Osteocyte (in vitro differentiated cells): ENCODE measurements around the gene MAN1A1. TPM values are rescaled to one million over a fixed set of nuclear protein-coding genes. Genes with fewer than 3 reads are reported as not detected.

ENCODE experiments used
- DNase-seq: peaks from one replicate; pipeline ENCODE4 v3.0.0; 2021; ENCODE audit warnings: mixed read lengths; ENCODE audit not compliant: unreplicated experiment; ENCODE audit errors: extremely low spot score
- H3K27ac Mint-ChIP-seq: one replicate; pipeline ENCODE4 v1.8.0; 2021; ENCODE audit warnings: mild to moderate bottlenecking, mixed read lengths; ENCODE audit not compliant: unreplicated experiment
- H3K27me3 Mint-ChIP-seq: one replicate; pipeline ENCODE4 v1.8.0; 2021; ENCODE audit warnings: mixed read lengths; ENCODE audit not compliant: unreplicated experiment
- H3K36me3 Mint-ChIP-seq: one replicate; pipeline ENCODE4 v1.8.0; 2021; ENCODE audit warnings: mixed read lengths; ENCODE audit not compliant: unreplicated experiment
- H3K4me1 Mint-ChIP-seq: one replicate; pipeline ENCODE4 v1.8.0; 2021; ENCODE audit warnings: mixed read lengths; ENCODE audit not compliant: unreplicated experiment
- H3K4me3 Mint-ChIP-seq: one replicate; pipeline ENCODE4 v1.8.0; 2021; ENCODE audit warnings: mild to moderate bottlenecking, moderate library complexity, mixed read lengths; ENCODE audit not compliant: unreplicated experiment
- H3K9me3 Mint-ChIP-seq: one replicate; pipeline ENCODE4 v1.8.0; 2021; ENCODE audit warnings: mixed read lengths; ENCODE audit not compliant: unreplicated experiment
- CTCF ChIP-seq: fragments of 200-600 bp; sonication (generic); IDR thresholded peaks from 2 replicates; pipeline ENCODE4 v1.5.0; 2021; ENCODE audit warnings: antibody characterized with exemption, mild to moderate bottlenecking, moderate library complexity
- total RNA-seq: library from RNA; stranded (reverse); gene quantifications from 2 replicates; pipeline ENCODE4 v1.2.1, GENCODE V29; 2021

The MAN1A1 gene
- total RNA-seq, 1 donor from 2014 or later, result 7.0 TPM

GRCh38 chr6:119318176-119318575, 31.4 kb downstream of the MAN1A1 start:
- Mint-ChIP-seq H3K27me3 (no peaks in the 10 kb centered on the region), H3K9me3 (no peaks in the 10 kb centered on the region), H3K36me3 (no peaks in the 10 kb centered on the region), H3K4me1 (no peaks in the 10 kb centered on the region), H3K4me3 (no peak overlapping the region), H3K27ac (no peak overlapping the region)
- TF ChIP-seq CTCF, result no peak
- DNase-seq, result no peak

GRCh38 chr6:119317007-119317406, 32.6 kb downstream of the MAN1A1 start:
- no peak overlapping the region for H3K4me3 Mint-ChIP-seq
- H3K36me3 Mint-ChIP-seq, result no peaks in the 10 kb centered on the region
- peaks cover 2% of the 10 kb centered on the region for H3K27me3 Mint-ChIP-seq
- no peak overlapping the region for H3K27ac Mint-ChIP-seq
- DNase-seq, result no peak
- TF ChIP-seq CTCF, result no peak
- no peaks in the 10 kb centered on the region for H3K4me1 Mint-ChIP-seq
- H3K9me3 Mint-ChIP-seq, result no peaks in the 10 kb centered on the region

GRCh38 chr6:119314885-119315272, 34.7 kb downstream of the MAN1A1 start:
- Mint-ChIP-seq H3K36me3 (no peaks in the 10 kb centered on the region), H3K4me1 (no peaks in the 10 kb centered on the region), H3K9me3 (no peaks in the 10 kb centered on the region), H3K27me3 (peaks cover 2% of the 10 kb centered on the region), H3K4me3 (no peak overlapping the region), H3K27ac (no peak overlapping the region)
- no peak for TF ChIP-seq CTCF
- DNase-seq, result no peak

GRCh38 chr6:119313937-119314884, 35.4 kb downstream of the MAN1A1 start:
- Mint-ChIP-seq H3K27ac (no peak overlapping the region), H3K9me3 (no peaks in the 10 kb centered on the region), H3K36me3 (no peaks in the 10 kb centered on the region), H3K4me3 (no peak overlapping the region), H3K4me1 (no peaks in the 10 kb centered on the region), H3K27me3 (peaks cover 2% of the 10 kb centered on the region)
- no peak for TF ChIP-seq CTCF
- no peak for DNase-seq

GRCh38 chr6:119312875-119313338, 36.7 kb downstream of the MAN1A1 start:
- no peak for DNase-seq
- Mint-ChIP-seq H3K4me3 (no peak overlapping the region), H3K27me3 (peaks cover 2% of the 10 kb centered on the region), H3K27ac (no peak overlapping the region), H3K9me3 (no peaks in the 10 kb centered on the region), H3K4me1 (peaks cover 6% of the 10 kb centered on the region), H3K36me3 (no peaks in the 10 kb centered on the region)
- TF ChIP-seq CTCF, result no peak
